ENCODE data around the gene POC1B.
"Not testable (repeated sequence)": the region's sequence is repeated elsewhere in the genome, so short reads cannot be mapped to it uniquely, and the experiment has no call there.

The POC1B gene

DNA sequence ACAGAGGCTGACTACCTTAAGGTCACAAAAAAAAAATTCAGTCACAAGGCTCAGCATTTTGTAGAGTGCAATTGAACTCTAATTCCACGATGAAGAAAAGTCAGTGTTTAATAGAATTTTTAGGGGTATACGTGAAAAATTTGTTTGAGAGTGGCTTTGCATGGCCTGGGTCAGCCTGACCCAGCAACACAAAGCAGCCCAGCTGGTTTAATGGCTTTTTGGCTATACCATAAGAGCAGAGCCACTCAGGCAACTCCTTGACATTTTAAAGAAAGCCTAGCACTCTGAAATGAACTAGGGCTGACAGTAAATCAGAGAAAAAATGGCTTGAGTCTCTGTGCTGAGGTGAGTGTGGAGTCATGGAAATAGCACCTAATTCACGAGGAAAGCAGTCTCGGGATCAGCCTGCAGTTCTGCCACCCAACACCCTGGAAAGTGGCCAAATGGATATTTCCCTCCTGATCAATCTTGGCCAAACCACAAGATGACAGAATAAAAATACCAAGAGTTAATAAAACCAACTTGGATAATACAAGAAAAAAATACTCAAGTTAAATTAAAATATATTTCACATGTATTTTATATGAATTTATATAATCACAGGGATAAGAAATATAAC is 60.8 kb downstream of the POC1B start:
- no peak for DNase-seq (ENCODE audit: low spot score)

GRCh38 chr12:89461649-89462612 is 63.9 kb downstream of the POC1B start:
- DNase-seq (ENCODE audit: low spot score): peak; percentile 66

DNA sequence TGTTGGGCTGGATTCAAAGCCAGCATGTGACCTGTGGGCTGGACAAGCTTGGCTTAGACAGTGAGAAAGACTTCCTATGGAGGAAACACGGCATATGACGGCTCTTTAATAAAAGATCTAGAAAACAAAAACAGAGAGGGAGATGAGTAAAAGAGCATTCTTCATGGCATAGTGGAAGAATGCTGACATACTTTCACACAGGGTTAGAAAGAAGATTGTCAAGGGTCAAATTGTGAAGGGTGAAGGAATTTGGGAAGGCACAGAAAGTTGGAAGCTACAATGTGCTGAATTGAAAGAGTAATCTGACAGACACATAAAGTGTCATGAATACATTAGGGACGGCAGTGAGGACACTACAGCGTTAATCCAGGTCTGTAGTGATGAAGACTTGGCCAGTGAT is 64.7 kb downstream of the POC1B start:
- no peak for DNase-seq (ENCODE audit: low spot score)

DNA sequence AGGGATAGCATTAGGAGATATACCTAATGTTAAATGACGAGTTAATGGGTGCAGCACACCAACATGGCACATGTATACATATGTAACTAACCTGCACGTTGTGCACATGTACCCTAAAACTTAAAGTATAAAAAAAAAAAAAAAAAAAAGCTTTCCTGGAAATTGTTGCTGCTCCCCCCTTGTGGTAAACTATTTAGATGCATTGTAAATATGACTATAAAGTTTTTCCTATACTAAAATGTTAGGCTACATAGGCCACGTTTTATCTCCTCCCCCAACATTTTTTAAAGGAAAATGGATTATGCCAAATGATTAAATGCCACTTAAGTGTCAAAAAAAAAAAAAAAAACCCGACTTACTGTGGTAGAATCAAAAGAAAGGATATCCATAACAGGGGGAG is 66.6 kb downstream of the POC1B start:
- not testable (repeated sequence) for DNase-seq (ENCODE audit: low spot score)

GRCh38 chr12:89456565-89456964 is 69.3 kb downstream of the POC1B start:
- no peak for DNase-seq (ENCODE audit: low spot score)

GRCh38 chr12:89454080-89454848 is 71.6 kb downstream of the POC1B start:
- DNase-seq (ENCODE audit: low spot score): no peak

- DNase-seq (ENCODE audit: low spot score): peak; percentile 61
Measured at GRCh38 chr12:89453121-89453978, 72.5 kb downstream of the POC1B start.

- DNase-seq (ENCODE audit: low spot score): peak; percentile 78
Measured at GRCh38 chr12:89451841-89452251, 74.0 kb downstream of the POC1B start.

DNA sequence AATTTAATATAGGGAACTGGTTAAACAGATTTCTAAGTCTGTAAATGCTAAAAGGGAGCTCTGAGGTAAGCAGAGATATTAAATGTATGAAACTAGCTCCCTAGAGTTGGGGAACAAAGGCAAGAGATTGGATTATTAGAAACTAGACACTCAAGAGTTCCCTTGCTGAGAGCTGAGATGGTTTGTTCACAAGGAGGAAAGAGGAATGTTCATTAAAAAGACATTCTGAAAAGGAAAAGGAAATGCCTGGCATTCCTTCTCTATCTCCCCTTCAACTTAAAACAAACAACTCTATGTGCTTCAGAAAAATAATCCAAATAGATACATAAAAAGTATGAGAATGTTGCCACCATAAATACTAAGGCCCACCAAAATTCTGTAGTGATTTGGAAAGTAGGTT is 74.9 kb downstream of the POC1B start:
- peak; percentile 39 for DNase-seq (ENCODE audit: low spot score)

DNA sequence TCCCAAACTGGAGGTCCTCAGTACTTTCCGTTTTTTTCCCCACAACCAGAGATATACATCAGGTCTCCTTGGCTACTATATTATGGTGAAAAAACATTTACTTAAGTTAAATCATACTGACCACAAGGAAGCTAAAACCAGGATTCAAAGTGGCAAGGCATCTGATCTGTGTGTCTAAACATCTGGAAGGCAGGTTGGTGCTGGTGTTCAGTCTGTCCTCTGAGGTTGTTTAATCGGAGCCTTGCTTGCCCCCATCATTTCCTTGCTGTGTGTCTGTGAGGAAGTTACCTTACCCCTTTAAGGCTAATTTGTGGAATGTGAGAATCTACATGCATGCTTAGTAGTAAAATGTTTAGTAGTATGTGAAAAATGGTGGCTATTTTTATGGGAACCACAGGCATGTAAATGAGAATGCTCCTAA is 76.9 kb downstream of the POC1B start:
- no peak for DNase-seq (ENCODE audit: low spot score)

DNA sequence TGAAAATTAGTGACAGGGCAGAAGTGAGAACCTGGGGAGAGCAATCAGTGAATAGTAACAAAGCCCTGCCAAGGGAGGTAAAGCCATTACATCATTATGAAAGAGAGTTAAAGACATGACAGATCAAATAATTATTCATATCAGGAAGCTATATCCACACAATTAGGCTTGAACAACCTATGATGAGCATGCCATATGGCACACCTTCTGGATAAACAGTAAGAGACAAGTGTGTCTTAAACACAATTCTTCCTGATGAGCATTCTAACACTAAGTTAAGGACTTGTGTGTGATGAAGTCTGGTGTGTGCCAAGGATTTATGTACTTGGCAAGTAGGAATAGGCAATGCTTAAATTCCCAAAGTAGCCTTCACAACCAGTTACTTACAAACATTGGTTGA is 77.3 kb downstream of the POC1B start:
- DNase-seq (ENCODE audit: low spot score): no peak

DNA sequence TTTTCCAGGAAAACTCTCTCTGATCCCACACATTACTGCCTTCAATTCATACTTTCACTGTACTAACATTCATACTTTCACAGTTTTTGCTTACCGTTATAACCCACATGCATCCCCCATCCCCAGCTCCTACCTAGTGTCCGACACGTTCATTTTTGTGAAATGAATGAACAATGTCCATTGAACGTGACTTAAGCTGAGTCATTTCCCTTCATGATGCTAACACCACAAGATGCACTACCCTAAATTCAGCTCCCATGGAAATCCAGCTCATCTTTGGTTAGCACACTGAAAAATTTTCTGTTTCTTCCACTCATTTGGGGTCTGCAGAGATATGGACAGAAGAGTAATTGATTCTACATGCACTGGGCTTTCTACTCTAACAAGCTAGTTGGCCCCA is 85.9 kb downstream of the POC1B start:
- peak; percentile 55 for DNase-seq (ENCODE audit: low spot score)

DNA sequence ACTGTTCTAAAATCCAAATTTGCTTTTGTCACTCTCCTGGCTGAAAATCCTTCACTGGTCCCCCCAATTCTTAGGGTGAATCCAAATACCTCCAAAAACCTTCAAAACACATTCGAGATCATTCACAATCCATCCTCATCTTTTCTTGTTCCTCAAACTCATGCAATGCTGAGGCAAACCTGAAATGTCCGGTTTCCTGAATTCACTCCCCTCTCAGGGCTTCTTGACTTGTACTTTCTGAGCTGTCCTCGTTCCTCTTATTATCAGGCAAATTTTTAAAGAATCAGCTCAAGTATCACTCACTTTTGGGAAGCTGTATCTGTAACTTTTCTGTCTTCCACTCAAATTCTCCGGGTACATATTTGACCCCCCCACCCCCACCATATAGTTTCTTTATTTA is 88.6 kb downstream of the POC1B start:
- DNase-seq (ENCODE audit: low spot score): no peak

- no peak for DNase-seq (ENCODE audit: low spot score)
Measured at GRCh38 chr12:89436062-89436461, 89.8 kb downstream of the POC1B start.

- peak; percentile 36 for DNase-seq (ENCODE audit: low spot score)
Measured at GRCh38 chr12:89433634-89434033, 92.2 kb downstream of the POC1B start.

DNA sequence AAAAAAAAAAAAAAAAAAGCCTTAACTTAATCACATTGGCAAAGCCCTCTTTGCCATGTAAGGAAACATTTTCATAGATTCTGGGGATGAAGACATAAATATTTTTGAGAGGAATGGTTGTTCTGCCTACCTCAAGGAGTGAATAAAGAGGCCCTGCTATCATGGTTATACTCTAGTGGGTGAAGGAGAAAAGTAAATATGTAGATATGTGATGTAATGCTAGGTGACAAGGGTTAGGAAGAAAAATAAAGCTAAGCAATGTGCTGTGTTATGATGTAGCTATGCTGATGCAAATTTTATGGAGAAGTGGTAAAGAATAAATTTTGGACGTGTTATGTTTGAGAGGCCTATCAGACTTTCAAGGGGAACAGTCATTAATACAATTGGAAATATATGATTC is 93.5 kb downstream of the POC1B start:
- no peak for DNase-seq (ENCODE audit: low spot score)

DNA sequence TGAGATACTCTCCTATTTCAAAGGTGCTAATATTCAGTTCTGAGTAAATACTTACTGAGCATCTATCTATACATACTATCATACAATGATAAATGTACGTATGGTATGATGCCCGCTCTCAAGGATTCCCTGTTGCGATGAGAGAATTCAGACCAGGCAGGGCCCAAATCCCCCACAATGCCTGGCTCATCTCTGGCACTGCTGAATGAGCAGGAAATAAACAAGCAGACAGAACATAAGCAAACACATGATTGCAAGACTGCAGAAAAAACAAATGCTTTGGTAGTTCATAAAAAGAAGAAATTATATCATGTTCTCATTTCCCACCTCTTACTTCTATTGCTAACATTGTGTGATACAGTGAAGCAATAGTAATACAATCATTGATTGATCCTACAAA is 96.3 kb downstream of the POC1B start:
- no peak for DNase-seq (ENCODE audit: low spot score)

DNA sequence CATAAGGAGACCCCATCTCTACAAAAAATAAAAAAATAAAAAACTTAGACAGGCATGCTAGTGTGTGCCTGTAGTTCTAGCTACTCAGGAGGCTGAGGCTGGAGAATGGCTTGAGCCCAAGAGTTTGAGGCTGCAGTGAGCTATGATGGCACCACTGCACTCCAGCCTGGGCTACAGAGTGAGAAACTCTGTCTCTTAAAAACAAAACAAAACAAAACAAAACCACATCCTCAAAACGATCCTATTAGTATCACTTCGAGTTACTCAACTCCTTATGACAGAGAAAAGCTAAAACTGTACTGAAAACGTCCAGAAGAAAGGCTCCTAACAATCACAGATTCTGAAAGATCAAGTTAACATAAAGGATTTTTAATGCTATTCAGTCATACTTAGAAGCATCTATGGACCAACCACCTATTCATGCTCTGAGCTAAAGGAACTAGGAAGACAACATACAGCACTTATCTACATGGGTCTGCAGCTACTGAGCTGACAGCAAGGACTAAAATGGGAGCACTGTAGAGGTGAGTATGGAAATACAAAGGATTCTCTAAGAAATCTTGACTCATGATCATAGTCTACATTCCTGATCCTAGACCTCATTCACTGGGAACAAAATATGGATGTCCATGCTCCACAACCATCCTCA is 98.2 kb downstream of the POC1B start:
- no peak for DNase-seq (ENCODE audit: low spot score)

DNA sequence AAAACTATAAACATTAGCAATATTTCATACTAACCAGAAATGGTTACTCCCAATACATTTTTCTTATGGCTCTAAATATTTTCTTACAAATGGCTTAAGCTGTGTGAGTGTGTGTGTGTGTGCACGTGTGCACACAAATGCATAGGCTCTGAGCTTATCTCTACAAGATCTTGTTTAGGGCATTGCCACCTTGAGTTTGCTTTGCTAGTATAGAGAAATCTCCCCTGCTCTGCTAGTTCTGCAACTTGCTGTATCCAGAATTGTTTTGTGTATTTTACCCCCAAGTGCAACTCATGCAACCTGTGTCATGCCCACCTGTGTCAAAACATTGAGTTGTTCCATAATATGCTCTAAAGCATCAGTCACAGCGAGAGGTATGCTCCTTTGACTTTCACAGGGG is 101.0 kb downstream of the POC1B start:
- DNase-seq (ENCODE audit: low spot score): no peak

GRCh38 chr12:89424389-89424788 is 101.5 kb downstream of the POC1B start:
- no peak for DNase-seq (ENCODE audit: low spot score)
